ENCODE results near the gene CA14. TPM values are rescaled to one million over a fixed set of nuclear protein-coding genes. Genes with fewer than 3 reads are reported as not detected.

The CA14 gene
- total RNA-seq, 1 experiment from 2014 or later: 2.0 TPM

DNA sequence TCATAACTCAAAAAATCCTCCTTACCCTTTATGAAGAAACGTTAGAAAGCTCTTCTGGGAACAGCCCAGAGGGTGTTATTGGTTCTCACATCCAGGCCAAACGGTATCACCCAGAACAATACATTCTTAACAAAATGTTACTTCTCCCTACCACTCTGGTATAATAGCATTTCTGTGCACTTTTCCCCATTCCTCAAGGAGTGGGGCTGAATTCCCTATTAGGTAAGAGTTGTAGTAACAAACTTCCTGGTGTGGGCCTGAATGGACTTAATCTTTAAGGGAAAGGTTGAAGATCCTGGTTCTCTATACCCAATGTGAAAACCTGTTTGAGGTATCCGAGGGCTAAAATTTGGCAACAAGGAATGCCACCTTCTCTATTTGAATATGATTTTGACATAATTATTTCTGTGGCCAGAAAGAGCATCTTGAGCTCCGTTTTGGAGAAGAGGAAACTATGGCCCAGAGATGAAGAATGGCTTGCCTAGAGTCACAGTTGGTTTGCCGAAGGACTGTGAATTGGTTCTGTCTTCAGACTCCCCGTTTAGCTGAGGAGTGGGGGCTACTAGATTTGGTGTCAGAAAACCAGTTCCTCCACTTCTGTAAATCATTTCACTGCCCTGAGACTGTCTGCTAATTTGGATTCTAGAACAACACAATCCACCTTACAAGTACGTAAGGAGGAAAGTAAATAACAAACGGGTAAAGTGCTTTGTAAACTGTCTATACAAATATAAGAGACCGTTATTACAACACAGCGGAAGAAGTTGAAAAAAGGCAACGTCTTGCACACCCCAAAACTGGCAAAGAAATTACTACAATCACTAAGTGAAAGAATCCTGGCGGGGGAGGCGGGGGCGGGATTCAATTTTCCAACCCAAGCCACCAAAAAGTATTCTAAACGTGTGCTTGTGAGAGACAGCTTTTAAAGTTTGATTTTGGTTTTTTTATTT, 23.9 kb upstream of the CA14 start:
- ChIA-PET CTCF (interaction anchor here (0.7 kb wide), 1 partner anchor 139 kb away, joined by 3 read pairs; no protein-coding TSS in a partner anchor), POLR2A (ENCODE audit: low non-redundant PET) (no interaction called here)
- H3K4me3 ChIP-seq (ENCODE audit: low read depth, low read length, poor library complexity, severe bottlenecking): peak overlapping the region; percentile 77
- peaks cover 32% of the 10 kb centered on the region for H3K36me3 ChIP-seq (ENCODE audit: insufficient read depth, low read length, poor library complexity, severe bottlenecking)
- H3K9me3 ChIP-seq (ENCODE audit: low read depth, low read length, poor library complexity, severe bottlenecking): no peaks in the 10 kb centered on the region
- no peak for TF ChIP-seq EZH2 (IDR thresholded peaks at IDR 0.05; ENCODE audit: borderline replicate concordance, low read depth, low read length, poor library complexity, severe bottlenecking)
- TF ChIP-seq, protein P1, sequence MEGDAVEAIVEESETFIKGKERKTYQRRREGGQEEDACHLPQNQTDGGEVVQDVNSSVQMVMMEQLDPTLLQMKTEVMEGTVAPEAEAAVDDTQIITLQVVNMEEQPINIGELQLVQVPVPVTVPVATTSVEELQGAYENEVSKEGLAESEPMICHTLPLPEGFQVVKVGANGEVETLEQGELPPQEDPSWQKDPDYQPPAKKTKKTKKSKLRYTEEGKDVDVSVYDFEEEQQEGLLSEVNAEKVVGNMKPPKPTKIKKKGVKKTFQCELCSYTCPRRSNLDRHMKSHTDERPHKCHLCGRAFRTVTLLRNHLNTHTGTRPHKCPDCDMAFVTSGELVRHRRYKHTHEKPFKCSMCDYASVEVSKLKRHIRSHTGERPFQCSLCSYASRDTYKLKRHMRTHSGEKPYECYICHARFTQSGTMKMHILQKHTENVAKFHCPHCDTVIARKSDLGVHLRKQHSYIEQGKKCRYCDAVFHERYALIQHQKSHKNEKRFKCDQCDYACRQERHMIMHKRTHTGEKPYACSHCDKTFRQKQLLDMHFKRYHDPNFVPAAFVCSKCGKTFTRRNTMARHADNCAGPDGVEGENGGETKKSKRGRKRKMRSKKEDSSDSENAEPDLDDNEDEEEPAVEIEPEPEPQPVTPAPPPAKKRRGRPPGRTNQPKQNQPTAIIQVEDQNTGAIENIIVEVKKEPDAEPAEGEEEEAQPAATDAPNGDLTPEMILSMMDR (conservative IDR thresholded peaks at IDR 0.05; ENCODE audit: low read depth, low read length): no peak
- BruUV-seq (replicated peaks): no TSS peak
- peak; percentile 13 for DNase-seq (ENCODE audit: low spot score)
- peaks cover 7% of the 10 kb centered on the region for H3K4me1 ChIP-seq (ENCODE audit: insufficient read depth, low read length, poor library complexity, severe bottlenecking)
- intact Hi-C loops (cut with micrococcal nuclease; ENCODE audit: unreplicated experiment): loop anchor here (2.0 kb wide), 1 partner anchor 13 kb away; no protein-coding TSS in a partner anchor
- H3K27me3 ChIP-seq (replicated peaks; ENCODE audit: insufficient read depth, low read depth, low read length, poor library complexity): no peaks in the 10 kb centered on the region
- peak overlapping the region; percentile 95 for H3K27ac ChIP-seq (ENCODE audit: low read depth, low read length, poor library complexity, severe bottlenecking)

DNA sequence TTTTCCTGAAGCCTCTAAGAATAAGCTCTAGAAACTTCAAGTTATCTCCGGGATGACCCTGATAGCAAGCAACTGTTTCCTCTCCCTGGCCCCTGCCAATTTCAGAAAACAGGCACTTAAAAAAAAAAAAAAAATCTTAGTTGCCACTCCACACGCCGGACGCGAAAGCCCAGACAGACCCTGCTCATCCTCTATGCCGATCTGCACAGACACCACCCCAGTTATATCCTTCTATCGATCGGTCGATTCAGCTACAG, 23.3 kb upstream of the CA14 start:
- no peak for TF ChIP-seq EZH2 (IDR thresholded peaks at IDR 0.05; ENCODE audit: borderline replicate concordance, low read depth, low read length, poor library complexity, severe bottlenecking)
- TF ChIP-seq, protein P1 (conservative IDR thresholded peaks at IDR 0.05; ENCODE audit: low read depth, low read length): no peak
- no peaks in the 10 kb centered on the region for H3K9me3 ChIP-seq (ENCODE audit: low read depth, low read length, poor library complexity, severe bottlenecking)
- intact Hi-C loops (cut with micrococcal nuclease; ENCODE audit: unreplicated experiment): loop anchor here (2.0 kb wide), 1 partner anchor 13 kb away; no protein-coding TSS in a partner anchor
- peak overlapping the region; percentile 95 for H3K27ac ChIP-seq (ENCODE audit: low read depth, low read length, poor library complexity, severe bottlenecking)
- peaks cover 26% of the 10 kb centered on the region for H3K36me3 ChIP-seq (ENCODE audit: insufficient read depth, low read length, poor library complexity, severe bottlenecking)
- POLR2A ChIA-PET (ENCODE audit: low non-redundant PET): no interaction called here
- no peak for DNase-seq (ENCODE audit: low spot score)
- H3K4me3 ChIP-seq (ENCODE audit: low read depth, low read length, poor library complexity, severe bottlenecking): peak overlapping the region; percentile 77
- no TSS peak for BruUV-seq (replicated peaks)
- no peaks in the 10 kb centered on the region for H3K27me3 ChIP-seq (replicated peaks; ENCODE audit: insufficient read depth, low read depth, low read length, poor library complexity)
- peaks cover 7% of the 10 kb centered on the region for H3K4me1 ChIP-seq (ENCODE audit: insufficient read depth, low read length, poor library complexity, severe bottlenecking)
- CTCF ChIA-PET: no interaction called here

DNA sequence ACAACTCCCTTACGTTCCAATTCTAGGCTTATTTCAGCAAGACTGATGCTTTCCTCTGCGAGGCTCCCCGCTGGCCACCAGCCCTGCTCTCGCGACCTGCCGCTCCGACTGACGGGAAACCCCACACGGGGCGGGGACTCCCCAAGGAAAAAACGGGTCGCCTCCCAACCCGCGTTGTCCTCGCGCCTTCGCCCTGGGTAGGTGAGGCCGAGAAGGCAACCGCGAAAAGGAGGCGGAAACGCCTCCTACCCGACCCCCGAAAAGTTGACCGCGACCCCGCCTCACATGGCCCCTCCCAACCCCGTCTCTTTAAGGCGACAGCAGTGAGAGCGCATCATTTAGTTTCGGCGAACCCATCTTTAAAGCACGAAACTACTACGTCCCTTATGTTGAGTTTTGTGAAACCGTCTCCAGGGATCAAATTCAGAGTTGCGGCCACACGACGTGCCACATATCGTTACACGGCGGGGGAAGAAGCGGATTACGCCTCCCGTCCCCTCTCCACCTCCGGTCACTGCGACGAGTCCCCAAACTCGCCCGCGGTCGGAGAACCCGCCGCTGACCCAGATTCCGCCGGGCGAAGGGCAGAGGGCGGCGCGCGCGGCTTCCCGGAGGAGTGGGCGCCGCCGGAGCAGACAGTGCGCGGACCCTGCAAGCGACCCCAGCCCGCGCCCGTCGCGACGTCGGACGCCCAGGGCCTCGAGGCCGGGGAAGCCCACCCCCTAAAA, 22.8 kb upstream of the CA14 start:
- TF ChIP-seq, protein P1 (conservative IDR thresholded peaks at IDR 0.05; ENCODE audit: low read depth, low read length): no peak
- TF ChIP-seq EZH2 (IDR thresholded peaks at IDR 0.05; ENCODE audit: borderline replicate concordance, low read depth, low read length, poor library complexity, severe bottlenecking): no peak
- Histone ChIP-seq H3K9me3 (ENCODE audit: low read depth, low read length, poor library complexity, severe bottlenecking) (no peaks in the 10 kb centered on the region), H3K27me3 (replicated peaks; ENCODE audit: insufficient read depth, low read depth, low read length, poor library complexity) (no peaks in the 10 kb centered on the region), H3K4me3 (ENCODE audit: low read depth, low read length, poor library complexity, severe bottlenecking) (peak overlapping the region; percentile 77), H3K27ac (ENCODE audit: low read depth, low read length, poor library complexity, severe bottlenecking) (peak overlapping the region; percentile 95), H3K4me1 (ENCODE audit: insufficient read depth, low read length, poor library complexity, severe bottlenecking) (peaks cover 7% of the 10 kb centered on the region), H3K36me3 (ENCODE audit: insufficient read depth, low read length, poor library complexity, severe bottlenecking) (peaks cover 21% of the 10 kb centered on the region)
- intact Hi-C loops (cut with micrococcal nuclease; ENCODE audit: unreplicated experiment): loop anchor here (2.0 kb wide), 1 partner anchor 14 kb away; no protein-coding TSS in a partner anchor
- DNase-seq (ENCODE audit: low spot score): peak; percentile 88
- CTCF ChIA-PET: no interaction called here
- POLR2A ChIA-PET (ENCODE audit: low non-redundant PET): no interaction called here
- BruUV-seq (replicated peaks): no TSS peak

All from A673 (cell line).